Astrocyte (in vitro differentiated cells and primary cell): ENCODE results near the gene SYT17. TPM values are rescaled to one million over a fixed set of nuclear protein-coding genes. Genes with fewer than 3 reads are reported as not detected.

Experiments
- DNase-seq: peaks from one replicate; pipeline ENCODE4 v3.0.0-alpha.2; 2010; ENCODE audit warnings: low read depth
- FAIRE-seq: peaks from 2 replicates; lab custom pipeline; 2011; peaks lifted over from hg19 to GRCh38; lab: Jason Lieb, UNC
- H2AFZ ChIP-seq: 2 replicates; pipeline ENCODE4 v1.6.0; 2012; ENCODE audit warnings: low read depth, low read length, inconsistent platforms
- H3K27ac ChIP-seq: 2 replicates; pipeline ENCODE4 v1.5.1; 2011; ENCODE audit warnings: low read depth, low read length, inconsistent platforms
- H3K27me3 ChIP-seq: 2 replicates; pipeline ENCODE4 v1.6.0; 2011; ENCODE audit warnings: low read length, inconsistent platforms; ENCODE audit not compliant: insufficient read depth
- H3K36me3 ChIP-seq: 2 replicates; pipeline ENCODE4 v1.5.1; 2011; ENCODE audit warnings: low read length, inconsistent platforms; ENCODE audit not compliant: insufficient read depth
- H3K4me1 ChIP-seq: 2 replicates; pipeline ENCODE4 v1.5.1; 2011; ENCODE audit warnings: low read length, inconsistent platforms; ENCODE audit not compliant: insufficient read depth
- H3K4me2 ChIP-seq: 2 replicates; pipeline ENCODE4 v1.6.0; 2012; ENCODE audit warnings: low read length, inconsistent platforms
- H3K4me3 ChIP-seq: 2 replicates; pipeline ENCODE4 v1.5.1; 2011; ENCODE audit warnings: low read depth, mild to moderate bottlenecking, low read length, inconsistent platforms; ENCODE audit not compliant: insufficient read depth
- H3K79me2 ChIP-seq: 2 replicates; pipeline ENCODE4 v1.6.0; 2012; ENCODE audit warnings: mild to moderate bottlenecking, low read length, inconsistent platforms; ENCODE audit not compliant: insufficient read depth
- H3K9ac ChIP-seq: 2 replicates; pipeline ENCODE4 v1.6.0; 2012; ENCODE audit warnings: mild to moderate bottlenecking, low read length, inconsistent platforms
- H3K9me3 ChIP-seq: 2 replicates; pipeline ENCODE4 v1.5.1; 2012; ENCODE audit warnings: low read depth, mild to moderate bottlenecking, low read length, inconsistent platforms; ENCODE audit not compliant: insufficient read depth
- H4K20me1 ChIP-seq: 2 replicates; pipeline ENCODE4 v1.6.0; 2012; ENCODE audit warnings: low read length, inconsistent platforms; ENCODE audit not compliant: insufficient read depth
- H3K27ac Mint-ChIP-seq: one replicate; pipeline ENCODE4 v1.8.0; 2021; ENCODE audit warnings: mild to moderate bottlenecking, mixed read lengths; ENCODE audit not compliant: unreplicated experiment
- H3K27me3 Mint-ChIP-seq: one replicate; pipeline ENCODE4 v1.8.0; 2021; ENCODE audit warnings: low read depth, mixed read lengths; ENCODE audit not compliant: unreplicated experiment
- H3K36me3 Mint-ChIP-seq: one replicate; pipeline ENCODE4 v1.8.0; 2021; ENCODE audit warnings: low read depth, mixed read lengths; ENCODE audit not compliant: unreplicated experiment
- H3K4me1 Mint-ChIP-seq: one replicate; pipeline ENCODE4 v1.8.0; 2021; ENCODE audit warnings: low read depth, mixed read lengths; ENCODE audit not compliant: unreplicated experiment
- H3K4me3 Mint-ChIP-seq: one replicate; pipeline ENCODE4 v1.8.0; 2021; ENCODE audit warnings: mild to moderate bottlenecking, moderate library complexity, mixed read lengths; ENCODE audit not compliant: unreplicated experiment
- H3K9me3 Mint-ChIP-seq: one replicate; pipeline ENCODE4 v1.8.0; 2021; ENCODE audit warnings: mild to moderate bottlenecking, mixed read lengths; ENCODE audit not compliant: unreplicated experiment
- EZH2 ChIP-seq: IDR thresholded peaks from 2 replicates; pipeline ENCODE4 v1.6.1; 2012; ENCODE audit warnings: mild to moderate bottlenecking, low read length, inconsistent platforms; ENCODE audit not compliant: insufficient read depth
- total RNA-seq: library from RNA; stranded (reverse); gene quantifications from 2 replicates; pipeline ENCODE4 v1.2.1, GENCODE V29; 2021
- TF ChIP-seq, protein P1 (sequence below): IDR thresholded peaks from 2 replicates; pipeline ENCODE4 v1.5.1; 2011; ENCODE audit warnings: low read depth, mild to moderate bottlenecking, inconsistent platforms, low read length, moderate library complexity; ENCODE audit not compliant: insufficient read depth

SYT17 gene
- total RNA-seq, 1 donor from 2014 or later = 4.8 TPM

DNA sequence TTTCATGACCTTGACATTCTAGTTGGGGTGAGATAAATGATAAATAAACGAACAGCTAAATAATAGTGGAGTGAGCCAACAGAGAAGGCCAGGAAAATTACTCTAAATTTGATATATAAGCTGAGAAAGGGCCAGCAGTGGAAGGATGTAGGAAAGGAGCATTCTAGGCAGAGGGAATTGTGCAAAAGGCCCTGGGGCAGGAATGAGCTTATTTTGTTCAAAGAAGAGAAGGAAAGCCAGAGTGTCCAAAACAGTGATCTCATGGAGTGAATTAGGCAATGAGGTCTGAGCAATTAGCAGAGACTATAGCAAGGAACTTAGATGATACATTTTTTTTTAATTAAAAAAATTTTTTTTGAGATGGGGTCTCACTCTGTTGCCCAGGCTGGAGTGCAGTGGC lies 74.1 kb downstream of the SYT17 start:
- no peak for TF ChIP-seq EZH2
- TF ChIP-seq, protein P1, sequence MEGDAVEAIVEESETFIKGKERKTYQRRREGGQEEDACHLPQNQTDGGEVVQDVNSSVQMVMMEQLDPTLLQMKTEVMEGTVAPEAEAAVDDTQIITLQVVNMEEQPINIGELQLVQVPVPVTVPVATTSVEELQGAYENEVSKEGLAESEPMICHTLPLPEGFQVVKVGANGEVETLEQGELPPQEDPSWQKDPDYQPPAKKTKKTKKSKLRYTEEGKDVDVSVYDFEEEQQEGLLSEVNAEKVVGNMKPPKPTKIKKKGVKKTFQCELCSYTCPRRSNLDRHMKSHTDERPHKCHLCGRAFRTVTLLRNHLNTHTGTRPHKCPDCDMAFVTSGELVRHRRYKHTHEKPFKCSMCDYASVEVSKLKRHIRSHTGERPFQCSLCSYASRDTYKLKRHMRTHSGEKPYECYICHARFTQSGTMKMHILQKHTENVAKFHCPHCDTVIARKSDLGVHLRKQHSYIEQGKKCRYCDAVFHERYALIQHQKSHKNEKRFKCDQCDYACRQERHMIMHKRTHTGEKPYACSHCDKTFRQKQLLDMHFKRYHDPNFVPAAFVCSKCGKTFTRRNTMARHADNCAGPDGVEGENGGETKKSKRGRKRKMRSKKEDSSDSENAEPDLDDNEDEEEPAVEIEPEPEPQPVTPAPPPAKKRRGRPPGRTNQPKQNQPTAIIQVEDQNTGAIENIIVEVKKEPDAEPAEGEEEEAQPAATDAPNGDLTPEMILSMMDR = no peak
- H3K4me3 Mint-ChIP-seq = no peak overlapping the region
- no peak for FAIRE-seq

DNA sequence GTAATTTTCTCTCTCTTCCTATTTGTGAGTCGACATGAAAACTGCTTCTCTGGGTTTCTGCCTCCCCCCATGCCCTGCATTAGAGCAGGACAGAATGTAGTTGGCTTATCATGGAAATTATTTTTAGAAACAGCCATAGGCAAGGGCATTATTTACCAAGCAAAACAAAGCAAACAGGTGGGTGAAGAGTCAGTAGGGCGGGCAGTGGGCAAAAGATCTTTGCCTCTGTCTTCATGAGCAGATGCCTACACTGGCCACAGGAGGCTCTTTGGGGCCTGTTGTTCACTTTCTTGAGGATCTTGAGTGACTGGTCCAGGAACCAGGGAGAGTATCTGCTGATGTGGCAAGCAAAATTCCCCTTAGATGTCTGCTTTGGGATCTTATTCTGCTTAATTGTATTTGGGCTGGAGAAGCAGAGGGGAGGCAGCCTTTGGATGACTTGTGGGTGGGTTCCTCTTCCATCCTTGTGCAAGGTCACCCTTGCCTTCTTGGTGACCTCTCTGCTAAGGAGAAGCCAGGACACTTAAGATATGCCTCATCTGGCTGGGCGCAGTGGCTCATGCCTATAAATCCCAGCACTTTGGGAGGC lies 75.0 kb downstream of the SYT17 start:
- Histone ChIP-seq H3K27ac (no peak overlapping the region), H3K27me3 (no peaks in the 10 kb centered on the region), H3K36me3 (no peaks in the 10 kb centered on the region), H3K4me3 (no peak overlapping the region), H2AFZ (no peak overlapping the region), H3K9me3 (peaks cover 7% of the 10 kb centered on the region), H3K9ac (no peak overlapping the region), H3K4me1 (no peaks in the 10 kb centered on the region), H3K4me2 (no peak overlapping the region), H4K20me1 (no peaks in the 10 kb centered on the region), H3K79me2 (no peaks in the 10 kb centered on the region)
- no peak overlapping the region for H3K27ac Mint-ChIP-seq
- H3K4me3 Mint-ChIP-seq = no peak overlapping the region
- DNase-seq (no peak), FAIRE-seq (no peak)
- TF ChIP-seq, protein P1 = no peak
- no peak for TF ChIP-seq EZH2
- no peaks in the 10 kb centered on the region for H3K4me1 Mint-ChIP-seq
- H3K27me3 Mint-ChIP-seq = peaks cover 4% of the 10 kb centered on the region
- H3K9me3 Mint-ChIP-seq = peaks cover 3% of the 10 kb centered on the region
- peaks cover 3% of the 10 kb centered on the region for H3K36me3 Mint-ChIP-seq

More for the DNA sequence above, 74.1 kb downstream of the SYT17 start:
- Histone ChIP-seq H4K20me1 (no peaks in the 10 kb centered on the region), H2AFZ (no peak overlapping the region), H3K79me2 (no peaks in the 10 kb centered on the region), H3K27ac (no peak overlapping the region), H3K27me3 (no peaks in the 10 kb centered on the region), H3K4me1 (no peaks in the 10 kb centered on the region), H3K9ac (no peak overlapping the region), H3K4me3 (no peak overlapping the region), H3K9me3 (peaks cover 7% of the 10 kb centered on the region), H3K36me3 (no peaks in the 10 kb centered on the region), H3K4me2 (no peak overlapping the region)
- Mint-ChIP-seq H3K9me3 (no peaks in the 10 kb centered on the region), H3K27me3 (peaks cover 6% of the 10 kb centered on the region), H3K36me3 (peaks cover 5% of the 10 kb centered on the region), H3K4me1 (no peaks in the 10 kb centered on the region), H3K27ac (no peak overlapping the region)
- DNase-seq = no peak

DNA sequence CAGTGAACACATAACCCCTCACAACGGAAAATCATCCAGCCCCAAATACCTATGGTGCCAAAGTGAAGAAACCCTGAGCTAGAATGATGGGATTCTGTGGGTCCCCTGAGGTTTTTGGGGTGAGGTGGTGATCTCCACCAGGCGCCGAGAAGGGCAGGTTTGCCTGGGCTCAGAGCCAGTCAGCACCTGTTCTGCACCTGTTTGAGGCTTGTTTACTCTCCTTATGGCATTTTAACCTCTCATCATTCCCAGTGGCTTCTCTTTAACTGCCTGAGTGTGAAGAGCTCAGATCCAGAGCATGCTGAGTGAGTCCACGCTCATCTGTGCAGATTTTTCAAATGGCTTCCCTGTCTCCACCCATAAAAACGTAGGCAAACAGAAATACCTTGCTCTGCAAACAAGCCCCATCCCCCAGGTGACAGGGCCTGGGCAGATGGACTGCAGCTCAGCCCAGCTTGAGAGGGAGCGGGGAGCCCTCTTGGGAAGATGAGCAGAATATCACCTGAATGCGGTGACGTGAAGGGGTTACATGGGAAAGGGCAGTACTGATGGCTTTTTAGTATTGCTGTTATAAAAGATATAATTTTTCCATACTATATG lies 77.4 kb downstream of the SYT17 start:
- Histone ChIP-seq H4K20me1 (no peaks in the 10 kb centered on the region), H3K4me2 (no peak overlapping the region), H3K4me1 (no peaks in the 10 kb centered on the region), H3K9ac (no peak overlapping the region), H3K27me3 (no peaks in the 10 kb centered on the region), H2AFZ (no peak overlapping the region), H3K36me3 (no peaks in the 10 kb centered on the region), H3K79me2 (no peaks in the 10 kb centered on the region), H3K27ac (no peak overlapping the region), H3K9me3 (peaks cover 3% of the 10 kb centered on the region), H3K4me3 (no peak overlapping the region)
- H3K4me1 Mint-ChIP-seq = no peaks in the 10 kb centered on the region
- no peak for FAIRE-seq
- no peak overlapping the region for H3K27ac Mint-ChIP-seq
- peaks cover 4% of the 10 kb centered on the region for H3K27me3 Mint-ChIP-seq
- no peaks in the 10 kb centered on the region for H3K36me3 Mint-ChIP-seq
- H3K4me3 Mint-ChIP-seq = no peak overlapping the region
- TF ChIP-seq, protein P1 = no peak
- no peak for TF ChIP-seq EZH2
- peaks cover 6% of the 10 kb centered on the region for H3K9me3 Mint-ChIP-seq
- DNase-seq = no peak
